Measurements from ENCODE around the gene TPRN.

The TPRN gene

DNA sequence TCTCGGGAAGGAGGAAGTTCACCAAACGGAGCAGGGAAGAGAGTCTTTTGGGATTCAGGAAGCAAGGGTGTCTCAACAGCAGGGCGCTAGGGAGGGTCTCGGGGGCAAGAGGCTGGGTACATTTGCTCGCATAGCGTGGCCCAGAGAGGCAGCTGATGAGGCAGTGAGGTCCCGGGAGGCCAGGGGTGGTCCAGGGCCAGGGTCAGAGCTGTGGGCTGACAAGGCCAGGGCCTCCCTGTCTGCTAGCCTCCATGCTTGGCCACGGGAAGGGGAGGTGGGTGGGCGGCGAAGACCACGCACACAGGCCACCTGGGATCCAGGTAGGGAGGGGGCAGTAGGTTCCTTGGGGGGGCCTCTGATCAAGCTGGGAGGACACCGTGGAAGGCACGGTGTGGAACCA lies 11.0 kb upstream of the TPRN start:
- H3K27me3 Mint-ChIP-seq (ENCODE audit: low read depth, poor library complexity): no peaks in the 10 kb centered on the region
- peaks cover 12% of the 10 kb centered on the region for H3K4me1 Mint-ChIP-seq

DNA sequence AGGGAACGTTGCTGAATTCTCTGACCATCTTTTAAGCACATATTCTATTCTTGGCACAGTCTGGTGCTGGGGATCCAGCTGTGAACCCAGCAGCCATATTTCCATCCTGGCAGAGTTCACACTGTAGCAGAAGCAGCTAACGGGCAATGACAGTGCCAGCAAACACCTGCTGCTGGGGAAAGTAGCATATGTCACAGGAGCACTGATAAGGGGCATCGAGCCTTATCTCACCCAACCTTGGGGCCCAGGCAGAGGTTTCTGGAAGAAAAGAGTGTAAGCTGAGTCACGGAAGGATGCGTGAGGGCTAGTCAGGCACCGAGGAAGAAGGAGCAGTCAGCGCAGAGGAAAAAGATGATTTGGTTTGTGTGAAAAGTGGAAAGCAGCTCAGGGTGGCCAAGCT lies 6.1 kb upstream of the TPRN start:
- Mint-ChIP-seq H3K4me3 (peak overlapping the region; percentile 96), H3K27me3 (ENCODE audit: low read depth, poor library complexity) (no peaks in the 10 kb centered on the region), H3K4me1 (peaks cover 46% of the 10 kb centered on the region), H3K27ac (peak overlapping the region; percentile 76), H3K9me3 (no peaks in the 10 kb centered on the region), H3K36me3 (ENCODE audit: low read depth) (peaks cover 10% of the 10 kb centered on the region)
- TF ChIP-seq, protein P1, sequence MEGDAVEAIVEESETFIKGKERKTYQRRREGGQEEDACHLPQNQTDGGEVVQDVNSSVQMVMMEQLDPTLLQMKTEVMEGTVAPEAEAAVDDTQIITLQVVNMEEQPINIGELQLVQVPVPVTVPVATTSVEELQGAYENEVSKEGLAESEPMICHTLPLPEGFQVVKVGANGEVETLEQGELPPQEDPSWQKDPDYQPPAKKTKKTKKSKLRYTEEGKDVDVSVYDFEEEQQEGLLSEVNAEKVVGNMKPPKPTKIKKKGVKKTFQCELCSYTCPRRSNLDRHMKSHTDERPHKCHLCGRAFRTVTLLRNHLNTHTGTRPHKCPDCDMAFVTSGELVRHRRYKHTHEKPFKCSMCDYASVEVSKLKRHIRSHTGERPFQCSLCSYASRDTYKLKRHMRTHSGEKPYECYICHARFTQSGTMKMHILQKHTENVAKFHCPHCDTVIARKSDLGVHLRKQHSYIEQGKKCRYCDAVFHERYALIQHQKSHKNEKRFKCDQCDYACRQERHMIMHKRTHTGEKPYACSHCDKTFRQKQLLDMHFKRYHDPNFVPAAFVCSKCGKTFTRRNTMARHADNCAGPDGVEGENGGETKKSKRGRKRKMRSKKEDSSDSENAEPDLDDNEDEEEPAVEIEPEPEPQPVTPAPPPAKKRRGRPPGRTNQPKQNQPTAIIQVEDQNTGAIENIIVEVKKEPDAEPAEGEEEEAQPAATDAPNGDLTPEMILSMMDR (IDR thresholded peaks at IDR 0.05): no peak
- no peak for DNase-seq

More for the DNA sequence above, 11.0 kb upstream of the TPRN start:
- peaks cover 14% of the 10 kb centered on the region for H3K36me3 Mint-ChIP-seq (ENCODE audit: low read depth)
- DNase-seq: no peak
- TF ChIP-seq, protein P1 (IDR thresholded peaks at IDR 0.05): no peak
- H3K27ac Mint-ChIP-seq: no peak overlapping the region
- H3K9me3 Mint-ChIP-seq: no peaks in the 10 kb centered on the region
- H3K4me3 Mint-ChIP-seq: no peak overlapping the region

DNA sequence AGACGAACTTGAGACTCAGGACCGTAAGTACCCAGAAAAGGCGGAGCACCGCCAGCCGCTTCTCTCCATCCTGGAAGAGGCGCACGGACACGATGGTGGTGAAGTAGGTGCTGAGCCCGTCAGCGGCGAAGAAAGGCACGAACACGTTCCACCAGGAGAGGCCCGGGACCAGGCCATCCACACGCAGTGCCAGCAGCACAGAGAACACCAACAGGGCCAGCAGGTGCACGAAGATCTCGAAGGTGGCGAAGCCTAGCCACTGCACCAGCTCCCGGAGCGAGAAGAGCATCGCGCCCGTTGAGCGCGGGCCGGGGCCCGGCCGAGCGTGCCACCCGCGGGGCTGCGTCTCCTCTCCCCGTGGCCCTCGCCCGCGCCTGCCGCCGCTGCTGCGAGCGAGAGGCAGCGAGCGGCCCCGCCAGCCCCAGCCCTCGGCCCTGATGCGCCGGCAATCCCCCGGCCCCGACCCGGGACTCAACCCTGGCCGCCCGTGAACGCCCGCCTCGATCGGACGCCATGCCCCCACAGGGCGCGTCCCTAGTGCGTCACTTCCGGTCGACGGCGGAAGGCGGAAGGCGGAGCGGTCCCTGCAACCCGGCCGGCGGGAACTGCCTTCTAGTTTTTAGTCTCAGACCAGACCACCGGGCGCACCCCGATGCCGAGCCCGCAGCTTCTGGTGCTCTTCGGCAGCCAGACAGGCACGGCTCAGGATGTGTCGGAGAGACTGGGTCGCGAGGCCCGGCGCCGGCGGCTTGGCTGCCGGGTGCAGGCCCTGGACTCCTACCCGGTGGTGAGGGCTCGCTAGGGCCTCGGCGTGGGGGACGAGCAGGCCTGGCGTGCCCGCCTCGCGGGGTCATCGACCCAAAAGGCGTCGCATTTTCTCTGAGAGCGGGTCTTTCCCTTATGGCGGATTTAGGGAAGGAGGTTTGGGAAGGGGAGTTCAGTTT lies 4.9 kb upstream of the TPRN start, which contains the start of the genes NDOR1 and TMEM203:
Gene NDOR1 (plus strand): TSS at position 575 of the 944 bp plus-strand sequence. CDS start 78 bp downstream, at position 653.
Gene TMEM203 (minus strand): TSS at position 523 of the 944 bp plus-strand sequence. CDS start 234 bp downstream, at position 289.
- DNase-seq: peak; percentile 98
- peak within 1 kb of the TSS; percentile 96 for H3K4me3 Mint-ChIP-seq
- TF ChIP-seq, protein P1 (IDR thresholded peaks at IDR 0.05): no peak
- peaks cover 10% of the 10 kb centered on the region for H3K36me3 Mint-ChIP-seq (ENCODE audit: low read depth)
- peak within 1 kb of the TSS; percentile 97 for H3K27ac Mint-ChIP-seq
- H3K9me3 Mint-ChIP-seq: no peaks in the 10 kb centered on the region
- H3K4me1 Mint-ChIP-seq: peaks cover 55% of the 10 kb centered on the region
- no peaks in the 10 kb centered on the region for H3K27me3 Mint-ChIP-seq (ENCODE audit: low read depth, poor library complexity)

DNA sequence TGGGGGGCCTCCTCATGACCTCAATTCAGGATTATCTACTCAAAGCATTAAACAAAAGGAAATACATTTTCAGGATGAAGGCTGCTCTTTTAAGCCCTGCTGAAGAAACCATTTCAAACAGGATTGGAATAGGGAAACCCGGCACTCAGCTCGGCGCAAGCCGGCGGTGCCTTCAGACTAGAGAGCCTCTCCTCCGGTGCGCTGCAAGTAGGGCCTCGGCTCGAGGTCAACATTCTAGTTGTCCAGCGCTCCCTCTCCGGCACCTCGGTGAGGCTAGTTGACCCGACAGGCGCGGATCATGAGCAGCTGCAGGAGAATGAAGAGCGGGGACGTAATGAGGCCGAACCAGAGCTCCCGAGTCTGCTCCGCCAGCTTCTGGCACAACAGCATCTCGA lies 4.2 kb upstream of the TPRN start:
- Mint-ChIP-seq H3K36me3 (ENCODE audit: low read depth) (peaks cover 10% of the 10 kb centered on the region), H3K9me3 (no peaks in the 10 kb centered on the region), H3K27me3 (ENCODE audit: low read depth, poor library complexity) (no peaks in the 10 kb centered on the region), H3K4me1 (peaks cover 55% of the 10 kb centered on the region), H3K4me3 (peak overlapping the region; percentile 96), H3K27ac (peak overlapping the region; percentile 85)
- DNase-seq: no peak
- TF ChIP-seq, protein P1 (IDR thresholded peaks at IDR 0.05): no peak

DNA sequence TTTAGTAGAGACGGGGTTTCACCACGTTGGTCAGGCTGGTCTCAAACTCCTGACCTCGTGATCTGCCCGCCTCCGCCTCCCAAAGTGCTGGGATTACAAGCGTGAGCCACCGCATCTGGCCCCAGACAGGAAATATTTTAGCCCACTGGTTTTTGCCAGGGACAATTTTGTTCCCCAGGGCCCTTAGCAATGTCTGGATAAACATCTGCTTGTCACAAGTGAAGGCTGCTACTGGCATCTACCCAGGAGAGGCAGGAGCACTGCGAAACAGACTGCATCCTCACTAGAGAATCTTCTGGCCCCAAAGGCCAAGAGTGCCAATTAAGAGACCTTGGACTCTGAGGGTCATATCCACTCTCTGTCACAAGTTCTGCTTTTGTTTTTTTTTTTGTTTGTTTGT lies 2.4 kb upstream of the TPRN start:
- H3K27me3 Mint-ChIP-seq (ENCODE audit: low read depth, poor library complexity): no peaks in the 10 kb centered on the region
- H3K36me3 Mint-ChIP-seq (ENCODE audit: low read depth): peaks cover 10% of the 10 kb centered on the region
- TF ChIP-seq, protein P1 (IDR thresholded peaks at IDR 0.05): no peak
- no peak overlapping the region for H3K27ac Mint-ChIP-seq
- H3K4me1 Mint-ChIP-seq: peaks cover 63% of the 10 kb centered on the region
- H3K4me3 Mint-ChIP-seq: peak overlapping the region; percentile 15
- no peaks in the 10 kb centered on the region for H3K9me3 Mint-ChIP-seq
- DNase-seq: no peak
